NCI-H226 (cell line): ENCODE measurements around the gene MRPL51.
"Not testable (repeated sequence)": the region's sequence is repeated elsewhere in the genome, so short reads cannot be mapped to it uniquely, and the experiment has no call there.

Experiments used
- DNase-seq: peaks from one replicate; pipeline ENCODE4 v3.0.0-alpha.2; 2015

MRPL51 gene

DNA sequence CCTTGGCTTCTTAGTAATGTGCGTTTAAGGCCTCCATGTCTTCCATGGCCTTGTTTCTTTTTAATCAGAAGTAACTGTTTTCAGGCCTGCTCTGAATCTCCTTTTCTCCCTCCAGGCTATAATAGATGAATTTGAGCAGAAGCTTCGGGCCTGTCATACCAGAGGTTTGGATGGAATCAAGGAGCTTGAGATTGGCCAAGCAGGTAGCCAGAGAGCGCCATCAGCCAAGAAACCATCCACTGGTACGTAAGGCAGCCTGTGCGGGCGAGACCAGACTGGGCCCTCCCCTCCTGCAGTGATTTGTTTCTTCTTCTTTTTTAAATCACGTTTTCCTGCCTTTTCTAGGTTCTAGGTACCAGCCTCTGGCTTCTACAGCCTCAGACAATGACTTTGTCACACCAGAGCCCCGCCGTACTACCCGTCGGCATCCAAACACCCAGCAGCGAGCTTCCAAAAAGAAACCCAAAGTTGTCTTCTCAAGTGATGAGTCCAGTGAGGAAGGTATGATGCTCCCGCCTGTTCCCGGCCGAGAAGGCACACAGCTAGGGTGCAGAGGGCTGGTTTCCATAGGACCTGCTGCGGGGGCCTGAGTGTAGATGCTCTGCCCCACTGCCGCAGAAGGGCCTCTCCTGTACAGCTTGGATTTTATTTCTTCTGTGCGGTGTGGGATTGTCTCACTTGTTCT, 37.7 kb upstream of the MRPL51 start:
- no peak for DNase-seq

DNA sequence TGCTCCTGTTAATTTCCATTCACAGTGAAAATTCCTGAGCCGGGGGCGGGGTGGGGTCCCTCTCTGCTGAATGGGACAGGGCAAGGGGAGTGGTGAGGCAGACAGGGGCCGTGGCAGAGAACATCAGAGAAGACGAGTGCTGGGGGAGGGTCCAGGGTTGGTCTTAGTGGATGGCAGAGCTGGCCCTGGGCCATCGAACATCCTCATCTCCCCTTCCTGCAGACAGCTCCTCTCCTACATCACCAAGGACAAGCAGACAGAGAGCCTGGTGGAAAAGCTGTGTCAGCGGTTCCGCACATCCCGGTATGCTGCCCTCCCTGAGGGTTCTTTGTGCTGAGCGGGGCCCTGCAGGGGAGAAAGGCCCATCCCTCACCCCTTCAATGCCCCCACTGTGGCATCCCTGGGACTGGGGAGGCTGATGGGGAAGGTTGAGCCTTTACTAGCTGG, 36.3 kb upstream of the MRPL51 start:
- DNase-seq, result no peak

DNA sequence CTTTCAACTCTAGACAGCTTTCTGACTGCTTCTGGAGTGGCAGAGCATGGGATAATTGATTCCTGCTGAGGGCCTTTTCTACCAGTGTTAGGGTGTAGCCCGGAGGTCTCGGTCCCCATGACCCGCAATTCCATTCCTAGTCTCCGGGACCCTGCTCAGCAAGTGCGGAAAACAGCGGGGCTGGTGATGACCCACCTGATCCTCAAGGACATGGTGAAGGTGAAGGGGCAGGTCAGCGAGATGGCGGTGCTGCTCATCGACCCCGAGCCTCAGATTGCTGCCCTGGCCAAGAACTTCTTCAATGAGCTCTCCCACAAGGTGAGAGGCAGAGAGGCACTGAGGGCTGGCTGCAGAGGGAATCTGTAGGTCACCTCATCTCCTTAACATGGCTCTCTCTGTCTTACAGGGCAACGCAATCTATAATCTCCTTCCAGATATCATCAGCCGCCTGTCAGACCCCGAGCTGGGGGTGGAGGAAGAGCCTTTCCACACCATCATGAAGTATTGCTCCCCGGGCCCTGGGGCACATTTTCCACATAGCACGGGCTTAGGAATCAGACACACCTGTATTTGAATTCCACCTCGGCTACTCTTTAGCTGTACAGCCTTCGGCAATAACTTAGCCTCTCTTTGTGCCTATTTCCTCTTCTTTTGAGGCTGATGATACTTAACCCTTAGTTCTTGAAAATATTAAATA, 35.6 kb upstream of the MRPL51 start:
- no peak for DNase-seq

DNA sequence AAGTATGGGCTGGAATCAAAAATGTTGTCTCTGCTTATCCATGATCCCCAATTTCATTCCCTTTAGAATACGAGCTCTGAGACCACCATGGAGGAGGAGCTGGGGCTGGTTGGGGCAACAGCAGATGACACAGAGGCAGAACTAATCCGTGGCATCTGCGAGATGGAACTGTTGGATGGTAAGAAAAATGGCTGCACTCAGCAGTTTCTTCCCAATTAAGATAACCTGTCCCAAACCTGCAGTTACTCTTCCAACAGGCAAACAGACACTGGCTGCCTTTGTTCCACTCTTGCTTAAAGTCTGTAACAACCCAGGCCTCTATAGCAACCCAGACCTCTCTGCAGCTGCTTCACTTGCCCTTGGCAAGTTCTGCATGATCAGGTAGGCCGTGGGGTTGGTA, 34.6 kb upstream of the MRPL51 start:
- no peak for DNase-seq

DNA sequence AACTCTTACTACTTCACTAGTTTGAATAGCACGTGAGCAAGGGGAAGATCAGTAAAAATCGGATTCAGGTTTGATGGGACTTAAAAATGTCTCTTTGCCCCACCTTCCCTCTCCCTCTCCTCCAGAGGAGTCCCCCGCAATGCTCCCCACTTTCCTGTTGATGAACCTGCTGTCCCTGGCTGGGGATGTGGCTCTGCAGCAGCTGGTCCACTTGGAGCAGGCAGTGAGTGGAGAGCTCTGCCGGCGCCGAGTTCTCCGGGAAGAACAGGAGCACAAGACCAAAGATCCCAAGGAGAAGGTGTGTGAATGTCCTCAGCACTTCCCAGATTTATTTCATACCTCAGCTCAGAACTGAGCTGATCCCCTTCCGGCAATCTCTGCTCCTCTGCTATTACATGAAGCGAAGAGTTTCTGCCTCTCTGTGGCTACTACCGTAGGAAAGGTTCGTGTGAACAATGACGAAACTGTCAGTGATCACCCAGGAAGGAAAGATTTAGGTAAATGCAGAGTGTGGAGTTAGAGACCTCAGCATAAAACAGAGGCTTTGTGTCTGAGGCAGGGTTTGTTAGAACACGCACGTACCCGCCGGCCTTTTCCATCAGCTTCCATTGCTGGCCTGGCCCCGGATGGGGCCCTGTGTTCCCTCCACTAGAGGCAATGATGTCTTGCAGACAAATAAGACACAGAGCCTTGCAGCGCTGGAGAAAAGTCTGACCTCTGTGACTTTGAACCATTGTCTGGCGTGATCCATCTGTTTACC, 33.9 kb upstream of the MRPL51 start:
- DNase-seq, result no peak

DNA sequence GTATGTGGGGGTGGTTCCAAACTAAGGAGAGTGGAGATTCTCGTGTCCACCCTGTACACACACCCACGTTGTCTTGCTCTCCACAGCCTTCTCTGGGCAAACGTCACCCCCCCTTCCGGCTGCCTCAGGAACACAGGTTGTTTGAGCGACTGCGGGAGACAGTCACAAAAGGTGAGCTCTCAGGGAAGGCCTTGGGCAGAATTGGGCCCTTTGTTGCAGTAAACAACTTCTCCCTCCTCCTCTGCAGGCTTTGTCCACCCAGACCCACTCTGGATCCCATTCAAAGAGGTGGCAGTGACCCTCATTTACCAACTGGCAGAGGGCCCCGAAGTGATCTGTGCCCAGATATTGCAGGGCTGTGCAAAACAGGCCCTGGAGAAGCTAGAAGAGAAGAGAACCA, 33.1 kb upstream of the MRPL51 start:
- no peak for DNase-seq

DNA sequence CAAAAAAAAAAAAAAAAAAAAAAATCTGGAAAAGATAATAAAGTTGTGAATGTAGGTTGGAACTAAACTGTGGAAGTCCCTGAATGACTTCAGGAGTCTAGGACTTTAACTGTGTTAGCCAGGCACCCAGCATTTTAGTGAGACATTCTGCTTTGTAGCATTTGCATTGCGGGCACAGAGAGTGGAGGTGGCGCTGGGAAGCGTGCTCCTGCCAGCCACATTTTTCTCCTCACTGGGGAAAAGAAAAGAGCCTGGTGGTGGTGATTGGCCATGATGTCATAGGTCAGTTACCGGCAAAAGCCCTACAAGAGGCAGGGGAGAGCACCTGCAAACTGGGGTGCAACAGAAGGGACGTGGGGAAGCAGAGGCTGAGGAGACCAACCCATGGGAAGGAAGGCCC, 31.6 kb upstream of the MRPL51 start:
- no peak for DNase-seq

DNA sequence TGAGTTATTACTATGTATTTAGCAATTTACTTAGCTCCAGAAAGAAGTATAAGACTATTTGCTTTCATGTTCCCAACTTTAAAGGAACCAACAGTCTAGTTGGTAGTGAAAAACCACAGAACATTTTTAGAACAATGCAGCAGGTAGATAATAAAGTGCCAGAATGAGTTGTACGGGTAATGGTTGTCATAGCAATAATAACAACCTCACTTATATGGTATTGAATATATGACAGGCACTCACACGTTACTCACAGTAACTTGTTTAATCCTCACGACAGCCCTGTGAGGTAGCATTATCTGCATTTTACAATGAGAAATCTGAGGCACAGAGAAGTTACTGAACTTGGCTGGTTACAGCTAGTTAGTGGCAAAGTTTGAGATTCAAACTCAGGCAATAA, 30.6 kb upstream of the MRPL51 start:
- DNase-seq, result no peak

DNA sequence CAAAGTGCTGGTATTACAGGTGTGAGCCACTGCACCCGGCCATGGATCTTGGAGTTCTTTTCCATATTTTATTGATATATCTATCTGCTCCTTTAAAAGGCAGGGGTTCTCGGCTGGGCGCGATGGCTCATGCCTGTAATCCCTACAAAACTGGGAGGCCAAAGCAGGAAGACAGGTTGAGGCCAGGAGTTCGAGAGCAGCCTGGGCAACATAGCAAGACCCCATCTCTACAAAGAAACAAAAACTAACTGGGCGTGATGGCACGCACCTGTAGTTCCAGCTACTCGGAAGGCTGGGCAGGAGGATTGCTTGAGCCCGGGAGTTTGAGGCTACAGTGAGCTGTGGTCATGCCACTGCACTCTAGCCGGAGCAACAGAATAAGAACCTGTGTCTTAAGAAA, 29.1 kb upstream of the MRPL51 start:
- DNase-seq, result no peak

GRCh38 chr12:6520186-6520585, 27.1 kb upstream of the MRPL51 start:
- no peak for DNase-seq

DNA sequence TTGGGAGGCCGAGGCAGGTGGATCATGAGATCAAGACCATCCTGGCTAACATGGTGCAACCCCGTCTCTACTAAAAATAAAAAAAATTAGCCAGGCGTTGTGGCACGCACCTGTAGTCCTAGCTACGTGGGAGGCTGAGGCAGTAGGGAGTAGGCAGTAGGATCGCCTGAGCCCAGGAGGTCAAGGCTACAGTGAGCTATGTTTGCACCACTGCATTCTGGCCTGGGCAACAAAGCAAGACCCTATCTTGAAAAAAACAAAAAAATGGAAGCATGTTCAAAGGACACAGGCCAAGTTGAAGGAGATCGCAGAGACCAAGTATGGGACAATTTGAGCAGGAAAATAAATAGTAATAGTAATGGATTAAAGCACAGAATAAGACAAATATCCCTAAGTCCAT, 15.0 kb upstream of the MRPL51 start:
- no peak for DNase-seq

GRCh38 chr12:6507102-6507998, 14.3 kb upstream of the MRPL51 start:
- DNase-seq, result no peak

GRCh38 chr12:6500466-6500865, 7.4 kb upstream of the MRPL51 start:
- no peak for DNase-seq

DNA sequence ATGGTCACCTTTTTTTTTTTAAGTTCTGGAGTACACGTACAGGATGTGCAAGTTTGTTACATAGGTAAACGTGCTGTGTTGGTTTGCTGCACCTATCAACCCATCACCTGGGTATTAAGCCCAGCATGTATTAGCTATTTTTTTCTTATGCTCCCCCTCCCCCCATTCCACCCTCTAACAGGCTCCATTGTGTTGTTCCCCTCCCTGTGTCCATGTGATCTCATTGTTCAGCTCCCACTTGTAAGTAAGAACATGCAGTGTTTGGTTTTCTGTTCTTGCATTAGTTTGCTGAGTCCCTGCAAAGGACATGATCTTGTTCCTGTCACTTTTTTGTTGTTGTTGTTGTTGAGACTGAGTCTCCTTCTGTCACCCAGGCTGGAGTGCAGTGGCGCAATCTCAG, 4.2 kb upstream of the MRPL51 start:
- DNase-seq, result not testable (repeated sequence)

DNA sequence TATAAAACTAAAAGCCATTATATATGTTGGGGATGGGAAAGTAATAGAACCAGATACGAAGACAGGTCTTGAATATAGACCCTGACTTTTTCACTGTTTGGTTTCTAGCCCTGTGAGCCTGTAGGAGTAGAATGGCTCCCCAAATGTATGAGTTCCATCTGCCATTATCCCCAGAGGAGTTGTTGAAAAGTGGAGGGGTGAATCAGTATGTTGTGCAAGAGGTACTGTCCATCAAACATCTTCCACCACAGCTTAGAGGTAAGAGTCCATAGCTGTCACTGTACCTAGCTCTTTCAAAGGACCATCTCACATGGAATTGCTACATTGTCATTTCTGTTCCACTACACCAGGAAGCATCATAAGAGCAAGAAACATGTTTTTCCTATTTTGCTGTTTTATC, 1.9 kb upstream of the MRPL51 start:
- DNase-seq, result no peak

- no peak for DNase-seq
Measured at GRCh38 chr12:6494258-6494743, 1.2 kb upstream of the MRPL51 start.

- peak; percentile 96 for DNase-seq
Measured at GRCh38 chr12:6493497-6494257, 615 bp upstream of the MRPL51 start, which contains the start of gene NCAPD2. Gene NCAPD2, plus strand, starts transcription at chr12:6494102. Its CDS starts 997 bp downstream, at chr12:6495099.

GRCh38 chr12:6490673-6491072, 2.4 kb downstream of the MRPL51 start:
- DNase-seq, result not testable (repeated sequence)

DNA sequence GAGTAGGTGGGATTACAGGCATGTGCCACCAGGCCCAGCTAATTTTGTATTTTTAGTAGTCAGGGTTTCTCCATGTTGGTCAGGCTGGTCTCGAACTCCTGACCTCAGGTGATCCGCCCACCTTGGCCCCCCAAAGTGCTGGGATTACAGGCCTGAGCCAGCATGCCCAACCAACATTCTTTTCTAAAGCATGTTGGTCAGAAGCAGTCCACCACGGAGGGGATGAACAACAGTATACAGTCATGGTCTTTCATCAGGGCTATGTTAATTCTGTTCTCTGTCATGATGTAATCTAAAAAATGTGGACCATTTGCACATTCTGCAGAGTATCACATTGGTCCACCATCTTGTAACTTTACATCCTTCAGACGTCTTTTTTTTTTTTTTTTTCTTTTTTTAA, 3.6 kb downstream of the MRPL51 start:
- DNase-seq, result no peak

DNA sequence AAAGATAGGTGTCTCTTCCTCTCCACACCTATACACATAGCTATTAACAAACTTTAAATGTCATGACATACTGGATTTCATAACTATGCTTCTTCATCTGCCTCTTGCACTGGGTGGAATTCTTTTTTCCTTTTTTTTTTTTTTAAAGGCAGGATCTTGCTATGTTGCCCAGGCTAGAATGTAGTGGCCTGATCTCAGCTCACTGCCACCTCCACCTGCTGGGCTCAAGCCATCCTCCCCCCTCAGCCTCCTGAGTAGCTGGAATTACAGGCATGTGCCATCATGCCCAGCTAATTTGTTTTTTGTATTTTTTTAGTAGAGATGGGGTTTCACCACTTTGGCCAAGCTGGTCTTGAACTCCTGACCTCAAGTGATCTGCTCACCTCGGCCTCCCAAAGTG, 4.8 kb downstream of the MRPL51 start:
- no peak for DNase-seq

GRCh38 chr12:6478416-6478815, 14.6 kb downstream of the MRPL51 start:
- DNase-seq, result no peak
